Esophagus muscularis mucosa (tissue), 4 donors: Measurements from ENCODE around the gene RHBDF2.

ENCODE experiments used
- EP300 ChIP-seq: sonication (generic); formaldehyde crosslinking; IDR thresholded peaks from one replicate; pipeline ENCODE4 v1.6.1; 2017; ENCODE audit warnings: antibody characterized with exemption
- POLR2A ChIP-seq: fragments of 450-650 bp; IDR thresholded peaks from one replicate; pipeline ENCODE4 v1.6.1; 2017; ENCODE audit warnings: antibody characterized with exemption, moderate library complexity, mild to moderate bottlenecking, low read depth
- TF ChIP-seq, protein P1 (sequence below), 3 experiments: fragments of 200-600 bp in 2 of 3; fragments of 450-650 bp in 1 of 3; sonication (generic) in 2 of 3; IDR thresholded peaks; one replicate each; pipeline ENCODE4 v1.5.1; 2017 to 2019; ENCODE audit warnings: antibody characterized with exemption in 3 of 3, mild to moderate bottlenecking in 2 of 3, moderate library complexity in 1 of 3

GRCh38 chr17:76535788-76536510 lies 34.7 kb upstream of the RHBDF2 start:
- TF ChIP-seq EP300 (no peak), POLR2A (no peak)
- TF ChIP-seq, protein P1, sequence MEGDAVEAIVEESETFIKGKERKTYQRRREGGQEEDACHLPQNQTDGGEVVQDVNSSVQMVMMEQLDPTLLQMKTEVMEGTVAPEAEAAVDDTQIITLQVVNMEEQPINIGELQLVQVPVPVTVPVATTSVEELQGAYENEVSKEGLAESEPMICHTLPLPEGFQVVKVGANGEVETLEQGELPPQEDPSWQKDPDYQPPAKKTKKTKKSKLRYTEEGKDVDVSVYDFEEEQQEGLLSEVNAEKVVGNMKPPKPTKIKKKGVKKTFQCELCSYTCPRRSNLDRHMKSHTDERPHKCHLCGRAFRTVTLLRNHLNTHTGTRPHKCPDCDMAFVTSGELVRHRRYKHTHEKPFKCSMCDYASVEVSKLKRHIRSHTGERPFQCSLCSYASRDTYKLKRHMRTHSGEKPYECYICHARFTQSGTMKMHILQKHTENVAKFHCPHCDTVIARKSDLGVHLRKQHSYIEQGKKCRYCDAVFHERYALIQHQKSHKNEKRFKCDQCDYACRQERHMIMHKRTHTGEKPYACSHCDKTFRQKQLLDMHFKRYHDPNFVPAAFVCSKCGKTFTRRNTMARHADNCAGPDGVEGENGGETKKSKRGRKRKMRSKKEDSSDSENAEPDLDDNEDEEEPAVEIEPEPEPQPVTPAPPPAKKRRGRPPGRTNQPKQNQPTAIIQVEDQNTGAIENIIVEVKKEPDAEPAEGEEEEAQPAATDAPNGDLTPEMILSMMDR (IDR thresholded peaks at IDR 0.05): no peak
